Activated CD8-positive, alpha-beta T cell treated with anti-CD3 and anti-CD28 coated beads for 36 hours (primary cell): ENCODE data around the gene COL12A1. TPM values are rescaled to one million over a fixed set of nuclear protein-coding genes. Genes with fewer than 3 reads are reported as not detected.

ENCODE experiments used
- ATAC-seq: fragments of 200-7000 bp; cut with Tn5 transposase; one replicate; pipeline ENCODE4 v1.10.0; 2021; ENCODE audit warnings: mild to moderate bottlenecking, moderate library complexity
- CTCF ChIA-PET: fragments of 350-600 bp; sonication (Branson Sonifier 250); formaldehyde crosslinking; loops from one replicate; lab custom pipeline; 2021; ENCODE audit warnings: antibody characterized with exemption; lab: Charles Lee
- POLR2A ChIA-PET: fragments of 350-600 bp; sonication (Branson Sonifier 250); formaldehyde crosslinking; loops from one replicate; lab custom pipeline; 2021; ENCODE audit warnings: antibody characterized with exemption; lab: Charles Lee
- DNase-seq: peaks from one replicate; pipeline ENCODE4 v3.0.0-alpha.2; 2020
- H3K27ac Mint-ChIP-seq: one replicate; pipeline ENCODE4 v1.8.0; 2021; ENCODE audit warnings: mild to moderate bottlenecking, mixed read lengths
- H3K27me3 Mint-ChIP-seq: one replicate; pipeline ENCODE4 v1.8.0; 2021; ENCODE audit warnings: mixed read lengths
- H3K36me3 Mint-ChIP-seq: one replicate; pipeline ENCODE4 v1.8.0; 2021; ENCODE audit warnings: low read depth, mixed read lengths
- H3K4me1 Mint-ChIP-seq: one replicate; pipeline ENCODE4 v1.8.0; 2021; ENCODE audit warnings: low read depth, mixed read lengths
- H3K4me3 Mint-ChIP-seq: one replicate; pipeline ENCODE4 v1.8.0; 2021; ENCODE audit warnings: mild to moderate bottlenecking, moderate library complexity, mixed read lengths
- H3K9me3 Mint-ChIP-seq: one replicate; pipeline ENCODE4 v1.8.0; 2021; ENCODE audit warnings: mixed read lengths
- intact Hi-C: fragments of 100-400 bp; cut with micrococcal nuclease; formaldehyde crosslinking; loops from one replicate; pipeline ENCODE4 v1.10.0; 2022
- total RNA-seq, 2 experiments: library from RNA; stranded (reverse); gene quantifications; one replicate each; pipeline ENCODE4 v1.2.3, GENCODE V29; 2021
- TF ChIP-seq, protein P1 (sequence below): fragments of 200-600 bp; IDR thresholded peaks from one replicate; pipeline ENCODE4 v1.8.0; 2022; ENCODE audit warnings: antibody characterized with exemption, mild to moderate bottlenecking

COL12A1 gene
- total RNA-seq, 2 experiments from 2014 or later, result 0.09 TPM; not detected in 1

- Mint-ChIP-seq H3K4me1 (peaks cover 47% of the 10 kb centered on the region), H3K27ac (no peak overlapping the region), H3K27me3 (peaks cover 76% of the 10 kb centered on the region), H3K36me3 (no peaks in the 10 kb centered on the region), H3K9me3 (no peaks in the 10 kb centered on the region), H3K4me3 (no peak overlapping the region)
- no peak for DNase-seq
- ChIA-PET CTCF (interaction anchor here (0.7 to 5.9 kb wide), 14 partner anchors 6 to 1471 kb away, joined by 3 to 37 read pairs (median 4); partner anchors contain the start of gene COX7A2), POLR2A (interaction anchor here (0.8 kb wide), 1 partner anchor 24 kb away, joined by 3 read pairs; no protein-coding TSS in a partner anchor)
- intact Hi-C loops, result loop anchor here (10.0 kb wide), 2 partner anchors 119 to 1239 kb away; no protein-coding TSS in a partner anchor
- TF ChIP-seq, protein P1, sequence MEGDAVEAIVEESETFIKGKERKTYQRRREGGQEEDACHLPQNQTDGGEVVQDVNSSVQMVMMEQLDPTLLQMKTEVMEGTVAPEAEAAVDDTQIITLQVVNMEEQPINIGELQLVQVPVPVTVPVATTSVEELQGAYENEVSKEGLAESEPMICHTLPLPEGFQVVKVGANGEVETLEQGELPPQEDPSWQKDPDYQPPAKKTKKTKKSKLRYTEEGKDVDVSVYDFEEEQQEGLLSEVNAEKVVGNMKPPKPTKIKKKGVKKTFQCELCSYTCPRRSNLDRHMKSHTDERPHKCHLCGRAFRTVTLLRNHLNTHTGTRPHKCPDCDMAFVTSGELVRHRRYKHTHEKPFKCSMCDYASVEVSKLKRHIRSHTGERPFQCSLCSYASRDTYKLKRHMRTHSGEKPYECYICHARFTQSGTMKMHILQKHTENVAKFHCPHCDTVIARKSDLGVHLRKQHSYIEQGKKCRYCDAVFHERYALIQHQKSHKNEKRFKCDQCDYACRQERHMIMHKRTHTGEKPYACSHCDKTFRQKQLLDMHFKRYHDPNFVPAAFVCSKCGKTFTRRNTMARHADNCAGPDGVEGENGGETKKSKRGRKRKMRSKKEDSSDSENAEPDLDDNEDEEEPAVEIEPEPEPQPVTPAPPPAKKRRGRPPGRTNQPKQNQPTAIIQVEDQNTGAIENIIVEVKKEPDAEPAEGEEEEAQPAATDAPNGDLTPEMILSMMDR, result no peak
- ATAC-seq, result no peak
These were observed 2.1 kb downstream of the COL12A1 start for GRCh38 chr6:75203721-75204120.

GRCh38 chr6:75202676-75203131, 3.1 kb downstream of the COL12A1 start:
- Mint-ChIP-seq H3K4me1 (peaks cover 38% of the 10 kb centered on the region), H3K27ac (no peak overlapping the region)

DNA sequence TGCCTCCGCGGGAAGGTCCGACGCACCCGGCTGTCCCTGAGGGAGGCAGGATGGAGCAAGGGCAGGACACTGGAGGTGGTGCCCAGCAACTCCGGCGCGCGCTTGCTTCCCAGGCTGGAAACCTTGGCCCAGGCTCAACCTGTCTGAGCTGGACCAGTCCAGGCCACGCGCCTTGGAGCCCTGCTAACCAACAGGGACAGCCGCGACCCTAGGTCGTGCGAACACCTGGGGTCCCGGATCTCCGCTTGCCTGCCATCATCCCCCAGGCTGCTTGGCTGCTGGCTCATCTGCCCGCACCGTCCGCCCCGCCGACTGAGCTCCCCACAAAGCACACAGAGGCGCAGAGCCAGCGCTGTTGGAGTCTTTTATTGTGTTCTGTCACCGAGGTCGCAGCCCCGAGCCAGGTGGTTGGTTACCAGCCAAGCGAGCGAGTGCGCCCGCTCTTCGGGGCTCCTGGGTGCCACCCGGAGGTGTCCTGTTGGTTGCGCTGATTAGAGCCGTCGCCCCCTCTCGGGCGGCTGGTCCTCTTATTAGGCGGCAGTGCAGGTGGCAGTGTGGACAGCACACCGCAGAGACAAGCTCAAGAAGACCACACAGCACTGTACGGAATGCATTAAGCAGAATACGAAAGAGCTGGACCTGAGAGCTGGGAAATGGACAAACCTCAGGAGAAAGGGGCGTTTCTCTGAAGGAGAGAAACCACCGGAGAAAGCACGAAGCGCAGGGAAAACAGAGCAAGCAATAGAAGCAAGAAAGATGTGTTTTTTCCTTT, 3.8 kb downstream of the COL12A1 start:
- TF ChIP-seq, protein P1, result no peak
- intact Hi-C loops, result loop anchor here (10.0 kb wide), 2 partner anchors 117 to 1237 kb away; no protein-coding TSS in a partner anchor

More at GRCh38 chr6:75202676-75203131, 3.1 kb downstream of the COL12A1 start:
- POLR2A ChIA-PET, result interaction anchor here (0.8 kb wide), 1 partner anchor 23 kb away, joined by 3 read pairs; no protein-coding TSS in a partner anchor
- no peaks in the 10 kb centered on the region for H3K36me3 Mint-ChIP-seq
- no peaks in the 10 kb centered on the region for H3K9me3 Mint-ChIP-seq
- DNase-seq, result no peak
- no peak for ATAC-seq
- CTCF ChIA-PET, result interaction anchor here (1.3 to 5.9 kb wide), 6 partner anchors 7 to 1464 kb away, joined by 3 to 37 read pairs (median 10); no protein-coding TSS in a partner anchor
- TF ChIP-seq, protein P1, result no peak
- no peak overlapping the region for H3K4me3 Mint-ChIP-seq
- peaks cover 72% of the 10 kb centered on the region for H3K27me3 Mint-ChIP-seq
- intact Hi-C loops, result loop anchor here (10.0 kb wide), 2 partner anchors 118 to 1238 kb away; no protein-coding TSS in a partner anchor

DNA sequence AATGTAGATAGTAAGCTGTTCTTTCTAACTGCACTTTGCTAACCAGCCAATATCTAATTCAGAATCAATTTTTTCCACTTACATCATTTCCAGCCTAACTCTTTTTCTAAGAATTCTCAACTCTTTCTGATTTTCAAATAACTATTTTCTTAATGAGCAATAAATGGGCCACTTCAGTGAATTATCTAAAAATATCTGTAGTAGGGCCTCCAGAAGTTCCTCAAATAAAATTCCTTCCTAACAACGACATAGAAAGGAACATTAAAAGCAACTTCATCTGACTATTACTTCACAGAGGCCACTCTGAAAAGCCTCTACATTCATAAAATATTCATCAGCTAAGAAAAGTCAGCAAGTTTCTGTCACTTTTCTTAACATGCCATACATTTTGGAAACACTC, 4.8 kb downstream of the COL12A1 start:
- ATAC-seq, result no peak
- CTCF ChIA-PET, result interaction anchor here (1.1 to 5.3 kb wide), 2 partner anchors 9 to 1462 kb away, joined by 4 to 28 read pairs; no protein-coding TSS in a partner anchor
- H3K27me3 Mint-ChIP-seq, result peaks cover 57% of the 10 kb centered on the region
- no peaks in the 10 kb centered on the region for H3K9me3 Mint-ChIP-seq
- H3K4me1 Mint-ChIP-seq, result peaks cover 25% of the 10 kb centered on the region
- no peak overlapping the region for H3K4me3 Mint-ChIP-seq
- H3K27ac Mint-ChIP-seq, result no peak overlapping the region
- POLR2A ChIA-PET, result no interaction called here
- H3K36me3 Mint-ChIP-seq, result no peaks in the 10 kb centered on the region
- intact Hi-C loops, result loop anchor here (10.0 kb wide), 2 partner anchors 116 to 1236 kb away; no protein-coding TSS in a partner anchor
- TF ChIP-seq, protein P1, result no peak
- no peak for DNase-seq

More for the DNA sequence above, 3.8 kb downstream of the COL12A1 start:
- peaks cover 66% of the 10 kb centered on the region for H3K27me3 Mint-ChIP-seq
- POLR2A ChIA-PET, result no interaction called here
- no peak overlapping the region for H3K4me3 Mint-ChIP-seq
- H3K27ac Mint-ChIP-seq, result no peak overlapping the region
- peaks cover 32% of the 10 kb centered on the region for H3K4me1 Mint-ChIP-seq
- no peaks in the 10 kb centered on the region for H3K36me3 Mint-ChIP-seq
- DNase-seq (peak; percentile 23), ATAC-seq (no peak)
- H3K9me3 Mint-ChIP-seq, result no peaks in the 10 kb centered on the region
- CTCF ChIA-PET, result interaction anchor here (1.6 to 5.9 kb wide), 5 partner anchors 8 to 1464 kb away, joined by 6 to 37 read pairs (median 14); no protein-coding TSS in a partner anchor
